ENCODE results near the gene MAPK1. TPM values are rescaled to one million over a fixed set of nuclear protein-coding genes. Genes with fewer than 3 reads are reported as not detected.
"Not testable (repeated sequence)": the region's sequence is repeated elsewhere in the genome, so short reads cannot be mapped to it uniquely, and the experiment has no call there.

MAPK1 gene
- total and polyA plus RNA-seq, 9 of the 15 experiments (the other 6 are each of a cell fraction or from before 2014, with no cell fraction given): 46.3 to 575 (median 283) TPM

- H3K9me3 ChIP-seq (replicated peaks; ENCODE audit: control insufficient read depth, insufficient read depth, low read depth, low read length); H3K4me3 ChIP-seq; H3K9ac ChIP-seq (ENCODE audit: insufficient read depth in 1 of 2, low read depth in 2 of 2, low read length in 2 of 2); H3K9me1 ChIP-seq (ENCODE audit: control insufficient read depth, insufficient read depth, low read length); in situ Hi-C loops (cut with MboI); H2AFZ ChIP-seq (ENCODE audit: low read depth, low read length); DNase-seq (ENCODE audit: extremely low read depth in 1 of 4, low spot score in 3 of 4); H3K27me3 ChIP-seq (ENCODE audit: control insufficient read depth in 2 of 2, insufficient read depth in 2 of 2, low read length in 2 of 2); FAIRE-seq; H3K79me2 ChIP-seq (ENCODE audit: control insufficient read depth, insufficient read depth, low read length); H3K4me2 ChIP-seq (ENCODE audit: insufficient read depth, low read length); TF ChIP-seq JUN (IDR thresholded peaks at IDR 0.05; ENCODE audit: borderline replicate concordance, low read depth, low read length): not testable (repeated sequence)
- ChIA-PET POLR2A (interaction anchor here (0.6 to 5.2 kb wide), 17 partner anchors 9 to 154 kb away, joined by 3 to 22 read pairs (median 3); no protein-coding TSS in a partner anchor), CTCF (ENCODE audit: low intra/inter-chr PET ratio) (interaction anchor here (1.6 kb wide), 2 partner anchors 78 to 147 kb away, joined by 4 to 17 read pairs; no protein-coding TSS in a partner anchor)
- intact Hi-C loops (cut with micrococcal nuclease): loop anchor here (2.0 to 5.0 kb wide), 2 partner anchors 76 to 79 kb away; partner anchors contain the start of gene MAPK1
- Histone ChIP-seq H3K36me3 (ENCODE audit: control insufficient read depth, insufficient read depth, low read length) (peaks cover 79% of the 10 kb centered on the region), H4K20me1 (replicated peaks; ENCODE audit: control insufficient read depth, insufficient read depth, low read length) (peaks cover 16% of the 10 kb centered on the region), H3K4me1 (replicated peaks in 1 of 2; ENCODE audit: control insufficient read depth in 2 of 2, insufficient read depth in 2 of 2, low read length in 2 of 2) (peaks cover 0 to 11% of the 10 kb centered on the region in 2 experiments; a peak in 3 of 5 replicates), H3K27ac (ENCODE audit: extremely low read depth, low read depth, low read length) (peak overlapping the region; percentile 10; the same call in 1 of the 3 replicates)
- BruUV-seq (replicated peaks): TSS peak; percentile 15
- WGBS (ENCODE audit: insufficient coverage, low coverage, missing lambda C conversion rate): 93% methylated on average over 11 of the region's 11 CpGs
- ATAC-seq: peak; percentile 1
- peak; percentile 19; the same call in 1 of the 2 replicates for TF ChIP-seq POLR2AphosphoS2 (IDR thresholded peaks at IDR 0.05; ENCODE audit: low read length)
- TF ChIP-seq HMGXB4 (CRISPR knock-in tag; IDR thresholded peaks at IDR 0.05): 0 out of 2 replicates have a peak, but pooled peaks have one; percentile 35
- peak; percentile 61; the same call in 1 of the 2 replicates for TF ChIP-seq JUN (CRISPR knock-in tag; IDR thresholded peaks at IDR 0.05; ENCODE audit: borderline replicate concordance)
- TF ChIP-seq ZNF12 (CRISPR knock-in tag; IDR thresholded peaks at IDR 0.05): 0 out of 2 replicates have a peak, but pooled peaks have one; percentile 47
- TF ChIP-seq, protein P1, sequence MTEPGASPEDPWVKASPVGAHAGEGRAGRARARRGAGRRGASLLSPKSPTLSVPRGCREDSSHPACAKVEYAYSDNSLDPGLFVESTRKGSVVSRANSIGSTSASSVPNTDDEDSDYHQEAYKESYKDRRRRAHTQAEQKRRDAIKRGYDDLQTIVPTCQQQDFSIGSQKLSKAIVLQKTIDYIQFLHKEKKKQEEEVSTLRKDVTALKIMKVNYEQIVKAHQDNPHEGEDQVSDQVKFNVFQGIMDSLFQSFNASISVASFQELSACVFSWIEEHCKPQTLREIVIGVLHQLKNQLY (CRISPR knock-in tag; conservative IDR thresholded peaks at IDR 0.05): peak in 1 of 2 experiments; percentile 12; a peak in 1 of 4 replicates
- peak; percentile 13; the same call in 1 of the 2 replicates for TF ChIP-seq ZNF143 (CRISPR knock-in tag; IDR thresholded peaks at IDR 0.05)
- 0 out of 2 replicates have a peak, but pooled peaks have one; percentile 17 for TF ChIP-seq BHLHE40 (IDR thresholded peaks at IDR 0.05; ENCODE audit: low read length)
- TF ChIP-seq ARID4B (CRISPR knock-in tag; IDR thresholded peaks at IDR 0.05): peak; percentile 24; the same call in 1 of the 2 replicates
- peak; percentile 45; the same call in 1 of the 2 replicates for TF ChIP-seq GABPB2 (CRISPR knock-in tag; conservative IDR thresholded peaks at IDR 0.05)
- peak in 1 of 2 experiments; percentile 48; a peak in 1 of 4 replicates for TF ChIP-seq FOXA3 (CRISPR knock-in tag; conservative IDR thresholded peaks at IDR 0.05 in 1 of 2, IDR thresholded peaks at IDR 0.05 in 1 of 2)
Measured at GRCh38 chr22:21790849-21791610, 76.4 kb downstream of the MAPK1 start.
